Activated B cell treated with CpG ODN at 0.5 μM for 24 hours (primary cell): ENCODE results near the gene ABI3BP. TPM values are rescaled to one million over a fixed set of nuclear protein-coding genes. Genes with fewer than 3 reads are reported as not detected.

ENCODE experiments used
- ATAC-seq: fragments of 200-7000 bp; cut with Tn5 transposase; one replicate; pipeline ENCODE4 v1.10.0; 2021; ENCODE audit warnings: low read depth, mild to moderate bottlenecking, moderate library complexity
- CTCF ChIA-PET: fragments of 350-600 bp; sonication (Branson Sonifier 250); formaldehyde crosslinking; loops from one replicate; lab custom pipeline; 2021; ENCODE audit warnings: antibody characterized with exemption; lab: Charles Lee
- POLR2A ChIA-PET: fragments of 350-600 bp; sonication (Branson Sonifier 250); formaldehyde crosslinking; loops from one replicate; lab custom pipeline; 2021; ENCODE audit warnings: antibody characterized with exemption; lab: Charles Lee
- DNase-seq: peaks from one replicate; pipeline ENCODE4 v3.0.0; 2022
- H3K27ac Mint-ChIP-seq: one replicate; pipeline ENCODE4 v1.8.0; 2020; ENCODE audit warnings: mixed read lengths
- H3K27me3 Mint-ChIP-seq: one replicate; pipeline ENCODE4 v1.8.0; 2021; ENCODE audit warnings: mixed read lengths
- H3K36me3 Mint-ChIP-seq: one replicate; pipeline ENCODE4 v1.8.0; 2021; ENCODE audit warnings: low read depth, mixed read lengths
- H3K4me1 Mint-ChIP-seq: one replicate; pipeline ENCODE4 v1.8.0; 2021; ENCODE audit warnings: mixed read lengths
- H3K4me3 Mint-ChIP-seq: one replicate; pipeline ENCODE4 v1.8.0; 2020; ENCODE audit warnings: mild to moderate bottlenecking, mixed read lengths
- H3K9me3 Mint-ChIP-seq: one replicate; pipeline ENCODE4 v1.8.0; 2020; ENCODE audit warnings: mixed read lengths
- intact Hi-C: fragments of 100-400 bp; cut with micrococcal nuclease; formaldehyde crosslinking; loops from one replicate; pipeline ENCODE4 v1.15.1; 2024
- total RNA-seq: library from RNA; stranded (reverse); gene quantifications from 2 replicates; pipeline ENCODE4 v1.2.3, GENCODE V29; 2022
- TF ChIP-seq, protein P1 (sequence below): fragments of 200-600 bp; IDR thresholded peaks from one replicate; pipeline ENCODE4 v1.8.0; 2022; ENCODE audit warnings: antibody characterized with exemption, mild to moderate bottlenecking

ABI3BP gene
- total RNA-seq, 1 donor from 2014 or later = not detected

DNA sequence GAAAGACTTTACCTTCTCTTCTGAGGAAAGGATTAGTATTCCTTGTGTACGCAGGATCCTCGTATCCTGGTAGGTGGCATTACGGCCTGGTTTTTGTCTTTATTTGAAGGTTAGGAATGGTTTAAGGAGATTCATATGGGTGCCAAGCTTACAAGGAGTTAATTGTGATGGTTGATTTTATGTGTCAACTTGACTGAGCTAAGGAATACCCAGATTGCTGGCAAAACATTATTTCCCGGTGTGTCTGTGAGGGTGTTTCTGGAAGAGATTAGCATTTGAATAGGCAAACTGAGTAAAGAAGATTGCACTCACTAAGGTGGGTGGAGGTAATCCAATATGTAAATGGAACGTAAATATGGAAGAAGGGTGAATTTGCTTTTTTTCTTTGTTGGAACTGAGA, 44.4 kb upstream of the ABI3BP start:
- Mint-ChIP-seq H3K4me1 (no peaks in the 10 kb centered on the region), H3K36me3 (no peaks in the 10 kb centered on the region), H3K9me3 (no peaks in the 10 kb centered on the region), H3K27ac (no peak overlapping the region), H3K4me3 (no peak overlapping the region), H3K27me3 (no peaks in the 10 kb centered on the region)
- TF ChIP-seq, protein P1, sequence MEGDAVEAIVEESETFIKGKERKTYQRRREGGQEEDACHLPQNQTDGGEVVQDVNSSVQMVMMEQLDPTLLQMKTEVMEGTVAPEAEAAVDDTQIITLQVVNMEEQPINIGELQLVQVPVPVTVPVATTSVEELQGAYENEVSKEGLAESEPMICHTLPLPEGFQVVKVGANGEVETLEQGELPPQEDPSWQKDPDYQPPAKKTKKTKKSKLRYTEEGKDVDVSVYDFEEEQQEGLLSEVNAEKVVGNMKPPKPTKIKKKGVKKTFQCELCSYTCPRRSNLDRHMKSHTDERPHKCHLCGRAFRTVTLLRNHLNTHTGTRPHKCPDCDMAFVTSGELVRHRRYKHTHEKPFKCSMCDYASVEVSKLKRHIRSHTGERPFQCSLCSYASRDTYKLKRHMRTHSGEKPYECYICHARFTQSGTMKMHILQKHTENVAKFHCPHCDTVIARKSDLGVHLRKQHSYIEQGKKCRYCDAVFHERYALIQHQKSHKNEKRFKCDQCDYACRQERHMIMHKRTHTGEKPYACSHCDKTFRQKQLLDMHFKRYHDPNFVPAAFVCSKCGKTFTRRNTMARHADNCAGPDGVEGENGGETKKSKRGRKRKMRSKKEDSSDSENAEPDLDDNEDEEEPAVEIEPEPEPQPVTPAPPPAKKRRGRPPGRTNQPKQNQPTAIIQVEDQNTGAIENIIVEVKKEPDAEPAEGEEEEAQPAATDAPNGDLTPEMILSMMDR = no peak
- DNase-seq (no peak), ATAC-seq (no peak)
- intact Hi-C loops = no loop called here
- ChIA-PET CTCF (no interaction called here), POLR2A (no interaction called here)

DNA sequence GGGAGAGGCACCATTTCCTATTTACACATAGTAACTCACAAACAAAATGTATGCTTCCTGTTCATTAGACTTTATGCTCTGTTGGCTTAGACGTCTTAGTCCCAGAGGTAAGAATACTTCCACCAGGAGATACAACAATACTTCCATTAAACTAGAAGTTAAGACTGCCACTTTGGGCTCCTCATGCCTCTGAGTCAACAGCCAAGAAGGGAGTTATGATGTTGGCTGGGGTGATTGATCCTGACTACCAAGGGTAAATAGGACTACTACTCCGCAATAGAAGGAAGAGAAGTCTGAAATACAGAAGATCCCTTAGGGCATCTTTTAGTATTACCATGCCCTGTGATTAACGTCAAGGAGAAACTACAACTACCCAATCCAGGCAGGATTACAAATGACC, 43.5 kb upstream of the ABI3BP start:
- POLR2A ChIA-PET = no interaction called here

DNA sequence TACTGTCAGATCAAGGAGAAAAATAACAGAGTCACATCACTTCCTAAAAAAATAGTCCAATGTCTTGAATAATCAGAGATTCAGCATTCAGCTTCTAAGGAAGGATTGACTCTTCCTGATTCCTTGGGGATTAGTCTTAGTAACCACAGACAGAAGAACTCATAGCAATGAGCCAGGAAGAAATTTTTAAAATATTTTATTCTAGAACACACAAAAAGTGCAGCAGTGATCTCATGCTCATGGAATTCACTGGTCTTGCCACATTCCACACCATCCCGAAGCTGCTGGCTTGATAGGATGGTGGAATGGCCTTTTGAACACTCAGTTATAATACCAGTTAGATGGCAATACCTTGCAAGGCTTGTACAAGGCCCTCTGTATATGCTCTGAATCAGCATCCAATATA, 43.0 kb upstream of the ABI3BP start:
- Mint-ChIP-seq H3K4me1 (no peaks in the 10 kb centered on the region), H3K27ac (no peak overlapping the region), H3K27me3 (no peaks in the 10 kb centered on the region), H3K36me3 (no peaks in the 10 kb centered on the region), H3K9me3 (no peaks in the 10 kb centered on the region), H3K4me3 (no peak overlapping the region)
- ChIA-PET CTCF (no interaction called here), POLR2A (no interaction called here)
- ATAC-seq (no peak), DNase-seq (no peak)
- TF ChIP-seq, protein P1 = no peak
- intact Hi-C loops = no loop called here

More for the DNA sequence above, 43.5 kb upstream of the ABI3BP start:
- no peak for ATAC-seq
- TF ChIP-seq, protein P1 = no peak
- intact Hi-C loops = no loop called here
- no peak overlapping the region for H3K27ac Mint-ChIP-seq
- DNase-seq = no peak
- CTCF ChIA-PET = no interaction called here
- H3K36me3 Mint-ChIP-seq = no peaks in the 10 kb centered on the region
- H3K9me3 Mint-ChIP-seq = no peaks in the 10 kb centered on the region
- no peak overlapping the region for H3K4me3 Mint-ChIP-seq
- no peaks in the 10 kb centered on the region for H3K4me1 Mint-ChIP-seq
- no peaks in the 10 kb centered on the region for H3K27me3 Mint-ChIP-seq

DNA sequence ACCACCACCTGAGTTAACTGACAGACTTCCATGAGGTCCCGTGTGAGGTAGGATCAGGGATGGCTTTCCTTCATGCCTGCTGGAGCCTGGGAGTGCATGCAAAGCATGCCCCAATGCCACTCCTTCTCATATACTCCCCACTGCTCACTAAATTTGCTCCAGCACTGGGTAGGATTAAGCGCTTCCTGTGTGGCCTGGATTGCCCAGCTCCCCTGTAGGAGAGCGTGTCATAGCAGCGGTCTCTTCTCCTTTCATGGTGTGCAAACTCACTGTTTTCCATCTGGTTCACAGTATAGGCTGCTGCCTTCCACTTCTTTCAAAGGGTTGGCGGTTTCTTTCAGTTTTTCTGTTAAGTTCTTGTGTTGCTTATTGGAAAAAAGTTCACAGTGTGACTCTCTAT, 34.1 kb upstream of the ABI3BP start:
- Mint-ChIP-seq H3K4me1 (no peaks in the 10 kb centered on the region), H3K36me3 (no peaks in the 10 kb centered on the region), H3K4me3 (no peak overlapping the region), H3K9me3 (peaks cover 16% of the 10 kb centered on the region), H3K27me3 (no peaks in the 10 kb centered on the region), H3K27ac (no peak overlapping the region)
- ChIA-PET POLR2A (interaction anchor here (0.6 kb wide), 1 partner anchor 28 kb away, joined by 4 read pairs; no protein-coding TSS in a partner anchor), CTCF (no interaction called here)
- DNase-seq (no peak), ATAC-seq (no peak)
- intact Hi-C loops = no loop called here
- TF ChIP-seq, protein P1 = no peak

DNA sequence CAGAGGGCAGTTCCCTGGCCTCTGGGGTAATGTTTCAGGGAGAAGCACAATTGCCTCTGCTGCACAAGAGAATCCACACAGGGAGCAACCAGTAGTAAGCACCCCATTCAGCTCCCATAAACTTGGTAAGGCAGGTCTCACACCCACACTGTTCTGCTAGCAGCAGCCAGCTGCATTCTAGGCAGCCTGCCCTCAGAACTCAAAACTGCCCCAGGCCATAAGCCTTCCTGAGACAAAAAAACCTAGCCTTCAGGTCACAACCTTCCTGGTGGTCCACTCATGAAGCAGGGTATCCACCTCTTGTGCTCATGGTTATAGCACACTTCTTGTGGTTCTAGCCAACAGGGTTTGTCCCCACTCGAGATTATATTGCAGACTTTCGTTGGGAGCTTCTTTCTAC, 33.7 kb upstream of the ABI3BP start:
- no peak overlapping the region for H3K4me3 Mint-ChIP-seq
- no peaks in the 10 kb centered on the region for H3K36me3 Mint-ChIP-seq
- intact Hi-C loops = no loop called here
- POLR2A ChIA-PET = interaction anchor here (0.6 kb wide), 1 partner anchor 27 kb away, joined by 4 read pairs; no protein-coding TSS in a partner anchor
- H3K9me3 Mint-ChIP-seq = peaks cover 16% of the 10 kb centered on the region
- TF ChIP-seq, protein P1 = no peak
- DNase-seq = no peak
- CTCF ChIA-PET = no interaction called here
- no peak for ATAC-seq
- no peaks in the 10 kb centered on the region for H3K27me3 Mint-ChIP-seq
- H3K4me1 Mint-ChIP-seq = no peaks in the 10 kb centered on the region
- H3K27ac Mint-ChIP-seq = no peak overlapping the region
